GM18858 (cell line): ENCODE data around the gene CCN6.
"Not testable (repeated sequence)": the region's sequence is repeated elsewhere in the genome, so short reads cannot be mapped to it uniquely, and the experiment has no call there.

Experiments
- ATAC-seq: cut with Tn5 transposase; IDR thresholded peaks from one replicate; pipeline ENCODE4 v1.9.1; 2021; ENCODE audit not compliant: unreplicated experiment

The CCN6 gene

GRCh38 chr6:112029045-112029822 is 24.7 kb upstream of the CCN6 start:
- no peak for ATAC-seq

GRCh38 chr6:112030206-112030960 is 23.5 kb upstream of the CCN6 start:
- ATAC-seq = no peak

GRCh38 chr6:112030961-112031660 is 22.8 kb upstream of the CCN6 start:
- no peak for ATAC-seq

GRCh38 chr6:112031960-112032359 is 21.9 kb upstream of the CCN6 start:
- no peak for ATAC-seq

GRCh38 chr6:112032728-112033127 is 21.2 kb upstream of the CCN6 start:
- no peak for ATAC-seq

GRCh38 chr6:112033791-112034615 is 19.9 kb upstream of the CCN6 start:
- no peak for ATAC-seq

- no peak for ATAC-seq
Observed at GRCh38 chr6:112034616-112034995, 19.3 kb upstream of the CCN6 start.

- no peak for ATAC-seq
Observed at GRCh38 chr6:112036088-112036637, 17.7 kb upstream of the CCN6 start.

GRCh38 chr6:112037783-112038216 is 16.1 kb upstream of the CCN6 start:
- ATAC-seq = no peak

GRCh38 chr6:112038268-112038667 is 15.6 kb upstream of the CCN6 start:
- ATAC-seq = no peak

- ATAC-seq = no peak
Observed at GRCh38 chr6:112038756-112039430, 15.0 kb upstream of the CCN6 start.

GRCh38 chr6:112039431-112039770 is 14.5 kb upstream of the CCN6 start:
- no peak for ATAC-seq

GRCh38 chr6:112040956-112041355 is 12.9 kb upstream of the CCN6 start:
- ATAC-seq = no peak

- no peak for ATAC-seq
Observed at GRCh38 chr6:112041535-112041934, 12.4 kb upstream of the CCN6 start.

GRCh38 chr6:112043032-112044007 is 10.6 kb upstream of the CCN6 start:
- ATAC-seq = peak; percentile 89

GRCh38 chr6:112044196-112044595 is 9.7 kb upstream of the CCN6 start:
- ATAC-seq = no peak

- no peak for ATAC-seq
Observed at GRCh38 chr6:112044856-112045255, 9.0 kb upstream of the CCN6 start.

GRCh38 chr6:112047523-112047922 is 6.4 kb upstream of the CCN6 start:
- not testable (repeated sequence) for ATAC-seq
